Measurements from ENCODE around the gene SNX10.

DNA sequence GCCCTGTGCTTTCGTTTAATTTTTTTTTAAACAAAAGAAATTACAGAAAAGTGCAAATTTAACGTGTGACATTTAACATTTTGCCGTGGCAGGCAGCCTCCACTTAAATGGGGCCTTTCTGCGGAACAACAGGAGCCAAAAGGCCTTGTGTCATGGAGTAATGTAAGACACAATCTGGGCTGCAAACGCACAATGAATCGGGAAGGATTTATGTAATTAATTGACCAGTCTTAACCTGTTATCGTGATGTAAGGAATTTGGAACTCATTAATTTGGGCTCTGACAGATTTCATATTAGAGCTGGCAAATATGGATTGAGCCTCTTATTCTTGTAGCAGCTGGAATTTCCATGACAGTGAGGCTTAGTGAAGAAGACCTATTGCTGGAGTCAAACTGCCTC lies 86.4 kb downstream of the SNX10 start:
- TF ChIP-seq CTCF (IDR thresholded peaks at IDR 0.05; ENCODE audit: low read depth, low read length, poor library complexity, severe bottlenecking) (no peak), EZH2phosphoT487 (IDR thresholded peaks at IDR 0.05; ENCODE audit: borderline replicate concordance, low read length) (no peak)

Data from DOHH2 (cell line).